Testis (tissue), 2 donors: ENCODE results near the gene APOD.

Experiments
- POLR2A ChIP-seq: fragments of 450-650 bp; IDR thresholded peaks from one replicate; pipeline ENCODE4 v1.6.1; 2017; ENCODE audit warnings: antibody characterized with exemption, mild to moderate bottlenecking, moderate library complexity
- TF ChIP-seq, protein P1 (sequence below), 3 experiments: fragments of 450-650 bp in 2 of 3; fragments of 200-600 bp in 1 of 3; sonication (generic) in 1 of 3; IDR thresholded peaks; one replicate each; pipeline ENCODE4 v1.5.1; 2016 to 2019; ENCODE audit warnings: antibody characterized with exemption in 3 of 3, mild to moderate bottlenecking in 2 of 3, moderate library complexity in 1 of 3

GRCh38 chr3:195587406-195587805, 3.7 kb upstream of the APOD start:
- TF ChIP-seq, protein P1, sequence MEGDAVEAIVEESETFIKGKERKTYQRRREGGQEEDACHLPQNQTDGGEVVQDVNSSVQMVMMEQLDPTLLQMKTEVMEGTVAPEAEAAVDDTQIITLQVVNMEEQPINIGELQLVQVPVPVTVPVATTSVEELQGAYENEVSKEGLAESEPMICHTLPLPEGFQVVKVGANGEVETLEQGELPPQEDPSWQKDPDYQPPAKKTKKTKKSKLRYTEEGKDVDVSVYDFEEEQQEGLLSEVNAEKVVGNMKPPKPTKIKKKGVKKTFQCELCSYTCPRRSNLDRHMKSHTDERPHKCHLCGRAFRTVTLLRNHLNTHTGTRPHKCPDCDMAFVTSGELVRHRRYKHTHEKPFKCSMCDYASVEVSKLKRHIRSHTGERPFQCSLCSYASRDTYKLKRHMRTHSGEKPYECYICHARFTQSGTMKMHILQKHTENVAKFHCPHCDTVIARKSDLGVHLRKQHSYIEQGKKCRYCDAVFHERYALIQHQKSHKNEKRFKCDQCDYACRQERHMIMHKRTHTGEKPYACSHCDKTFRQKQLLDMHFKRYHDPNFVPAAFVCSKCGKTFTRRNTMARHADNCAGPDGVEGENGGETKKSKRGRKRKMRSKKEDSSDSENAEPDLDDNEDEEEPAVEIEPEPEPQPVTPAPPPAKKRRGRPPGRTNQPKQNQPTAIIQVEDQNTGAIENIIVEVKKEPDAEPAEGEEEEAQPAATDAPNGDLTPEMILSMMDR (IDR thresholded peaks at IDR 0.05) = no peak
- no peak for TF ChIP-seq POLR2A
